Activated CD4-positive, alpha-beta T cell treated with anti-CD3 and anti-CD28 coated beads for 1 hour (primary cell): ENCODE results near the gene MTNR1B.

Experiments
- DNase-seq: peaks from one replicate; pipeline ENCODE4 v3.0.0-alpha.2; 2020

Gene MTNR1B

DNA sequence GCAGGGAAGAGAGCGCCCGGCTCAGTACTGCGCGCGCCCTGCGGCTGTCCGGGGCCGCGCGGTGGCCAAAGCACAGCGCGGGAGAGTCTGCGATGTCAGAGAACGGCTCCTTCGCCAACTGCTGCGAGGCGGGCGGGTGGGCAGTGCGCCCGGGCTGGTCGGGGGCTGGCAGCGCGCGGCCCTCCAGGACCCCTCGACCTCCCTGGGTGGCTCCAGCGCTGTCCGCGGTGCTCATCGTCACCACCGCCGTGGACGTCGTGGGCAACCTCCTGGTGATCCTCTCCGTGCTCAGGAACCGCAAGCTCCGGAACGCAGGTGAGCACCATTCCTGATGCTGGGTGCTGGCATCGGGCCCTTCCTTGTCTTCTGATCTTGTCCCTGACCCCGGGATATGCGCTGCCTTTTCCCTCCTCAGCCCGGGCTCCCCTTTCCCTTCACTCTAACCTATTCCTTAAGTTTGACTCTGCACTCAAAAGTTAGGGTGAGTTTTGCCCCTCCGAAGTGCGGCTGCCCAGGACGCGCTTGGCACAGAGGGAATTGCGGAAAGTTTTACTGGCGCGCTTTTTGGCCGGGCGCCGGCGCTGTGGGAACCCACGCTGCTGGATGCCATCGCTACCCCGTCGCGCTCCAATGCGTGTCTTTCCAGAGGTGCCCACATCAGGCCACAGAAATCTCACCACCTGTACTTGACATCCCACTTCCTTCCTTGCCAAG is at the start of gene MTNR1B:
TSS of gene MTNR1B (plus strand) at position 18 of the 714 bp plus-strand sequence. CDS start at position 93, 75 bp downstream.
- DNase-seq = no peak

DNA sequence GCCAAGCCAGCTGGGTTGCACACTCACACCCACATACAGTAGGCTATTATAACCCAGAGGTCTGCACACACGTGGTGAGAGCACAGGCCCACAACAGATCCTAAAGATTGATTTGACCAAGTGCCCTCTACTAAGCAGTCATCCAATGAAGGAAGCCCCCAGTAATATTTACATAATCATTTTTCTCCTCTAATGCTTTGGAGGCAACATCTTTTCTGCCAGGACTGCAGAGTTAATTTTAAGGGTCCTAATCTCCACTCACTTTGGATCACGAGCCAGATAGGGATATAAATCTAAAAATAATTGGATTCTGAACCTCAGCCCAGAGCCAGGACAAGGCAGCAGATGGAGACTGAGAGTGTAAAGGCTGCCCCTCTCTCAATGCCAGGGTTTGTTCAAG is 49.1 kb upstream of the MTNR1B start:
- no peak for DNase-seq

GRCh38 chr11:92922731-92923130 is 46.7 kb upstream of the MTNR1B start:
- no peak for DNase-seq

DNA sequence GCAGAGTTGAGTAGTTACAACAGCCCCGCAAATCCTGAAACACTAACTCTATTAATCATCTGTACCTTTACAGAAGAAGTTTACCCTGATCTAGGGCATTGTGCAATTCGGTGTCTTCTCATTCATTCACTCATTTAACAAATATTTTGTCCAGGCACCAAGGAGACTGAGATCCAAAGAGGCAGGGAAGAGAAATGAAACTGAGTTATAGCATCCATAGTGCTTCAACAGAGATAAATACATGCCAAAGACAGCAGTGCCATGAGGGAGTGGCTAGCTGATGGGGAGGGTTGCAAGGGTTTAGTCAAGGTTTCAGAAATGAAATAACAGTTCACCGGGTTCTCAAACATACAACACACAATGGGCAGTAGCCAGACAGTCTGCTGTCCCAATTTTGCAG is 40.2 kb upstream of the MTNR1B start:
- DNase-seq = no peak

GRCh38 chr11:92929653-92930052 is 39.8 kb upstream of the MTNR1B start:
- DNase-seq = no peak

DNA sequence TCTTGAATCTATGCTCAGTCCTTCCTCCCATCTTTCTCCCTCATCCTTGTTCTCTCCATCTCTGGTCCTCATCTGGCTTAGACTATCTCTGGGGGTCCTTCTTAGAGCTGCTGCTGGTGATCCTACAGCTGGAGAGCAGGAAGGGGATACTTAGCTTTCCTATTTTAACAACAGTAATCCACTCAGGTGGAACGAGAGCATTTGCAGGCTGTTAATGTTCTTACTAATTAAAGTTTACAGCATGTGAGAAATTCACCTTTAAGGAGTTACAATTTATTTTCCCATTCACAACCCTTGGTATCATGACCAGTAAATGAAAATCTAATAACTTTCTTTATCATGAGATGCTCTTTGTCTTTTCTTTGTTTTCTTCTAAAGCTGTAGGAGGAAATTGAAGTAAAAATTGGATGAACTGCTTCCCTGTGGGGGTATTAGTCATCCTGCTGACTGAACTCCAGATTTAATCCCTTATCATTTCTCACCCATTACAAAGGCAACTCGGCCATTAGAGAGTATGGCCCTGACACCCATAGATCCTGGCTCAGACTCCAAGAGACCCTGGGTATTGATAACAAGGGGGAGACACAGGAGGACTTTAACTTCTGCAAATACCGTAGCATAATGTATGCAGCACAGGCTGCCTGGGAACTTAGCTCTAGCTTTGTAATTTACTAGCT is 37.6 kb upstream of the MTNR1B start:
- DNase-seq = no peak

- no peak for DNase-seq
Measured at GRCh38 chr11:92939305-92939704, 30.1 kb upstream of the MTNR1B start.

DNA sequence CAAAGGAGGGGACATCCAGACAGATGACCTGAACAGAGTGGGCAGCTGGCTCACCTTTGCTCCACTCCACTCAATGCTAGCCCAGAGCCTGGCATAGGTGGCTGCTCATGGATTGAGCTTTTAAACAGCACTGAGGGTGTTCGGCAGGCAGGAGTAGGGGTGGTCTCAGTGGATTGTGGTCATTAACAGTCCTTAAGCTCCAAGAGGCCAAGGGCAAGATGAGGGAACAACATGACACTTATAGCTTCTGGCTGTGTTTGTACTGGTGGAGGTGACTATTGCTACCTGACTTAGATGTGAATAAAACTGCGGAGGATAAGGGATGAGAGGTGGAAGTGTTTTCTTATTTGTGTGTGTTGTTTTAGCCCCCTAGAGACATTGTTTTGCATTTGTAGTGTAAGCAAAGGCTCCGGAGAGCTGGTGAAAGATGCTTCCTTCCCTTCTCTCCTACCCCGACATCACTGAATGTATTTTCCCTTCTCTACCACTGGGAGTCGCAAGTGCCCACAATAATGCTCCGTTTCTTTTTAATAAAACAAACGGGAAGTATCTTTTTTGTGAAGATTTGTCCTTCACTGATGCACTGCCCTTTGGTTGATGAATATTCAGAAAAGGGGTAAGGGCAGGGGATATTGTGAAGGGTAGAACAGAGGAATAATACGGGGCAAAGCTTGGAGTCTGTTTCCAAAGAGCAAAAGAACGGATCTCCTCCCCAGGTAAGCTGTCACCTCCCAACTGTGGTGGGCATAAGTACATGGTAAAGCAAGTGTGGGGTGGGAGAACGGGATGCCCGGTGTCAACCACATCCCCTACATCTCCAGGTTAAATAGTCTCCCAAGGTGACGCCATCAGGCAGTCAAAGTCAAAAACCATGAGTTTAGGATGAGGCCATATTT is 27.5 kb upstream of the MTNR1B start:
- DNase-seq = no peak

GRCh38 chr11:92946707-92947106 is 22.7 kb upstream of the MTNR1B start:
- no peak for DNase-seq

- DNase-seq = no peak
Measured at GRCh38 chr11:92948116-92948515, 21.3 kb upstream of the MTNR1B start.

GRCh38 chr11:92954003-92954402 is 15.4 kb upstream of the MTNR1B start:
- no peak for DNase-seq

- DNase-seq = no peak
Measured at GRCh38 chr11:92955860-92956259, 13.6 kb upstream of the MTNR1B start.

- no peak for DNase-seq
Measured at GRCh38 chr11:92960886-92961285, 8.6 kb upstream of the MTNR1B start.

GRCh38 chr11:92962446-92962845 is 7.0 kb upstream of the MTNR1B start:
- DNase-seq = no peak

GRCh38 chr11:92964471-92964870 is 5.0 kb upstream of the MTNR1B start:
- no peak for DNase-seq

DNA sequence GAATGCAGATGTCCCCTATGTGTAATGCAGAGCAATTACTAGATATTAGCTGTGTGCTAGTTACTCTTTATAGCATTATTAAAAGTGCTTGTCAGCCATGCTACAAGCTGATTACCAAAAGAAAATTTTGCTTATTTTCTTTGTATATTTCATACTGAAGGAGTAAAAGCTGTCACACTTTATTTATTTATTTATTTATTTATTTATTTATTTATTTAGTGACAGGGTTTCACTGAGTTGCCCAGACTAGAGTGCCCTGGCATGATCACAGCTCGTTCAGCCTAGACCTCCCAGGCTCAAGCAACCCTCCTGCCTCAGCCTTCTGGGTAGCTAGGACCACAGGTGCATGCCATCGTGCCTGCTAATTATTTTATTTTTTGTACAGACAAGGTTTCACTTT is 4.3 kb upstream of the MTNR1B start:
- DNase-seq = no peak

- no peak for DNase-seq
Measured at GRCh38 chr11:92967178-92967577, 2.3 kb upstream of the MTNR1B start.

- DNase-seq = no peak
Measured at GRCh38 chr11:92967867-92968266, 1.6 kb upstream of the MTNR1B start.

DNA sequence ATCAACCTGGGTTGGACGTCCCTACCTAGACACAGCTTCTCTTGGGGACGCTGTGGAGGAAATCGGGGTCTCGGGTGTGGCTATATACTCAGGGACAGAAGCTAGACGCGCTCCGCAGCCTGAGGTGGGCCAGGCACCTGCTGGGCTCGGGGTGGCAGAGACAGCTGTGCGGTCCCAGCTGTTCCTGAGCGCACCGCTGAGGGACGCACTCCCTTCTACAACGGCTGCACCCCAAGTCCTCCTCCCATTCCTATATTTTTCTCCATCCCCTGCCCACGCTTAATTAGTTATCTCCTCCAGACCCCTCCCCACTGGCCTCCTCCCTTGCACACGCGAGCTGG is 188 bp upstream of the MTNR1B start:
- DNase-seq = no peak

DNA sequence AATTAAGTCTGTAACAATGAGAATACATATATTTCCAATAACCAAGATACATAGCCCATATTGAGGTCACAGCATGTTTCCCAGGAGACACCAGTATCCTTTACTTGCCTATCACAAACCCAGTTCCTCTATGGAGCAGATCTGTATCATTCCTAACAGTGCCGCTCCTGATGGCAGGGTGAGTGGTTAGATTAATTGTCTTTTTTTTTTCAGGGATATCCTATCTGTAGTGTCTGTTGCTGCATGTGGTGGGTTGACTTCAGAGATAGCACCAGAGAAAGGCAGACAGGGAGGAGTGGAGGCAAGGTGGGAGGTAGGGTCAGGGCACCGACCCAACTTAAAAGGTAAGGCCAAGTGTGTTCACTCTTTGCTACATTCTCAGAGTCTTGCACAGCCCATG is 2.8 kb downstream of the MTNR1B start:
- DNase-seq = no peak

DNA sequence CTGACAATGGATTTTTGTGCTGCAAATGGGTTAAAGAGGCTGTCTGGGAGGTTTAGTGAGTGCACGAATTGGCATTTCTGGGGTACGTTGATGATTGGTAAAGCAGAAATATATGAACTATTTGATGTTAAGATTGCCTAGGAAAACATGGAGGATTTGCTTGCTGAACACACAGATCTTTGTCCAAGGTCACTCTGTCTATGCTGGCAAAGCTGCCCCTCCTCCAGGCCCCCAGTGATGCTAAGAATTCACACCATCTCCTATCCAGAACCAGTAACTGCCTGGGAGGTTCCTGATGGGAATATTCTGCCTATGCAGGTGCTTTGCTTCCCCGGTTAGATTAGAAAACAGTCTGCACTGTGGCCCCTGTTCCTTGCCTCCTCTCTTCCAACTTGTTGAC is 5.8 kb downstream of the MTNR1B start:
- no peak for DNase-seq

DNA sequence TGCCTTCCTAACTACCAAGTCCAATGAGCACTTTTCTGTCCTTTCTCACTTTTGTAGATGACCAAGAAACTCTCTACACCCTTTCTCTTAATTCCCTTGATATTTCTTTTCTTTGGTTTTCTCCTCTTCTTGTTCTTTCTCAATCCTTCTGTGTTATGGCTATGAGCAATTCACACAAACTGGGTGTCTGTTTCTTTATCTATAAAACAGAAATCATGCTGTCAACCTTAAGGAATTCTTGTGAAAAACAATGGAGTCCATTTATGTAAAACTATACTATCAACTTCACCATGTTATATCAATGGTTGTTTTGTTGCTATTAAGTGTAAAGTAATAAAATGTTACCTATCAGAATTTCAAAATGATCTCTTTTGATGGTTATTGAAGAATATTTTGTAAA is 7.2 kb downstream of the MTNR1B start:
- DNase-seq = no peak

DNA sequence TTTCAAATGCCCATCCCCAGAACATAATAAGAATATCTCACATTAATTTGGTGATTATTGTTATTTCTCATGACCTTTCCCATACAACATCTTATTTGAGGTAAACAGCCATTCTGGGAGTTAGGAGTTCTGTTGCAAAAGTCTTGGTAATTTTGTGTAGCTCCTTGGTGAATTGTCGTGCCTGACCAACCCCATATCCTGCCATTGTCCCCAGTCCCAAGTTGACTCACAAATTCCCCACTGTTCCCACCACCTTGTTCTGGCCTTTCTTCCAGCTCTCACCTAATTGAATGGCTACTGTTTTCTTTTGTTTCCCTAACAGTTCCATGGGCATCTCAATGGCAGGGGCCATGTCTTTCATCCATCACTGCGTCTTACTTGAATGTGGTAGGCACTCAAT is 8.0 kb downstream of the MTNR1B start:
- no peak for DNase-seq
